Smooth muscle cell (in vitro differentiated cells): ENCODE measurements around the gene PRKCH. TPM values are rescaled to one million over a fixed set of nuclear protein-coding genes. Genes with fewer than 3 reads are reported as not detected.
A peak's percentile ranks its signal among the peaks of the same experiment; 100 is the strongest.

ENCODE experiments used
- DNase-seq: peaks from one replicate; lab custom pipeline; 2025; ENCODE audit not compliant: unreplicated experiment; lab: John Stamatoyannopoulos, UW
- H2AFZ ChIP-seq: fragments of 200-600 bp; sonication (generic); 2 replicates; pipeline ENCODE4 v1.6.0; 2016; ENCODE audit warnings: antibody characterized with exemption, low read depth, mild to moderate bottlenecking
- H3F3A ChIP-seq: fragments of 200-600 bp; sonication (generic); 2 replicates; pipeline ENCODE4 v1.6.0; 2017; ENCODE audit warnings: antibody characterized with exemption, low read depth
- H3K27ac ChIP-seq: fragments of 200-600 bp; sonication (generic); 2 replicates; pipeline ENCODE4 v1.5.1; 2016; ENCODE audit warnings: low read depth, mild to moderate bottlenecking
- H3K27me3 ChIP-seq: fragments of 200-600 bp; sonication (generic); 2 replicates; pipeline ENCODE4 v1.6.1; 2016; ENCODE audit warnings: low read depth, mild to moderate bottlenecking
- H3K36me3 ChIP-seq: fragments of 200-600 bp; sonication (generic); 2 replicates; pipeline ENCODE4 v1.5.1; 2016; ENCODE audit warnings: low read depth
- H3K4me1 ChIP-seq: fragments of 200-600 bp; sonication (generic); 2 replicates; pipeline ENCODE4 v1.5.1; 2016; ENCODE audit warnings: low read depth
- H3K4me2 ChIP-seq: fragments of 200-600 bp; sonication (generic); 2 replicates; pipeline ENCODE4 v1.6.0; 2016; ENCODE audit warnings: mild to moderate bottlenecking
- H3K4me3 ChIP-seq: fragments of 200-600 bp; sonication (generic); 2 replicates; pipeline ENCODE4 v1.5.1; 2016; ENCODE audit warnings: mild to moderate bottlenecking
- H3K79me2 ChIP-seq: fragments of 200-600 bp; sonication (generic); 2 replicates; pipeline ENCODE4 v1.6.0; 2016; ENCODE audit warnings: low read depth, mild to moderate bottlenecking
- H3K9ac ChIP-seq: fragments of 200-600 bp; sonication (generic); 2 replicates; pipeline ENCODE4 v1.6.0; 2016; ENCODE audit warnings: low read depth
- H3K9me3 ChIP-seq: fragments of 200-600 bp; sonication (generic); replicated peaks from 2 replicates; pipeline ENCODE4 v1.5.1; 2016; ENCODE audit warnings: low read depth
- H4K20me1 ChIP-seq: fragments of 200-600 bp; sonication (generic); 2 replicates; pipeline ENCODE4 v1.6.0; 2016; ENCODE audit warnings: low read depth
- CTCF ChIP-seq: fragments of 200-600 bp; sonication (generic); IDR thresholded peaks from 2 replicates; pipeline ENCODE4 v1.5.1; 2017; ENCODE audit warnings: borderline replicate concordance, mild to moderate bottlenecking, antibody characterized with exemption; ENCODE audit not compliant: insufficient read depth, poor library complexity, severe bottlenecking
- WGBS: methylation state at CpG from one replicate; pipeline ENCODE4 v1.1.7; 2016; ENCODE audit warnings: low lambda C conversion rate; 5-methylcytosine and 5-hydroxymethylcytosine counted together
- polyA plus RNA-seq: library from polyadenylated mRNA; unstranded; fragments of >200 nt; fragmentation: Nextera tagmentation; extraction: Ambion mirVana; gene quantifications from 2 replicates; pipeline ENCODE4 v1.2.1, GENCODE V29; 2016
- total RNA-seq: library from RNA; depleted of rRNA; stranded (reverse); fragments of >200 nt; gene quantifications from 2 replicates; pipeline ENCODE4 v1.2.3, GENCODE V29; 2014

The PRKCH gene
- total and polyA plus RNA-seq, 2 experiments from 2014 or later = 1.5 to 7.6 TPM

- no peak overlapping the region for H2AFZ ChIP-seq
- no peak overlapping the region for H3K4me2 ChIP-seq
These were observed 223.3 kb downstream of the PRKCH start for GRCh38 chr14:61544448-61545330.

GRCh38 chr14:61545726-61546455 is 224.5 kb downstream of the PRKCH start:
- no peaks in the 10 kb centered on the region for H4K20me1 ChIP-seq
- H2AFZ ChIP-seq = no peak overlapping the region
- WGBS = 87% methylated on average over 7 of the region's 7 CpGs

More at GRCh38 chr14:61544448-61545330, 223.3 kb downstream of the PRKCH start:
- no peaks in the 10 kb centered on the region for H4K20me1 ChIP-seq
- H3K4me3 ChIP-seq = no peak overlapping the region
- no peak overlapping the region for H3K9ac ChIP-seq
- H3K9me3 ChIP-seq = no peaks in the 10 kb centered on the region
- H3K79me2 ChIP-seq = no peaks in the 10 kb centered on the region
- 91% methylated on average over 14 of the region's 14 CpGs for WGBS
- DNase-seq = no peak
- H3K27me3 ChIP-seq = no peaks in the 10 kb centered on the region
- no peak for TF ChIP-seq CTCF
- no peak overlapping the region for H3K27ac ChIP-seq
- H3F3A ChIP-seq = peaks cover 16% of the 10 kb centered on the region
- no peaks in the 10 kb centered on the region for H3K36me3 ChIP-seq
- peaks cover 11% of the 10 kb centered on the region for H3K4me1 ChIP-seq

GRCh38 chr14:61547186-61548069 is 226.0 kb downstream of the PRKCH start:
- TF ChIP-seq CTCF = no peak
- H3K4me2 ChIP-seq = peak overlapping the region; percentile 75
- no peak overlapping the region for H3K4me3 ChIP-seq
- WGBS = 35% methylated on average over 14 of the region's 14 CpGs
- H3K27ac ChIP-seq = peak overlapping the region; percentile 98
- no peaks in the 10 kb centered on the region for H3K36me3 ChIP-seq
- H2AFZ ChIP-seq = peak overlapping the region; percentile 91
- no peaks in the 10 kb centered on the region for H4K20me1 ChIP-seq
- H3K9ac ChIP-seq = peak overlapping the region; percentile 77
- H3F3A ChIP-seq = peaks cover 16% of the 10 kb centered on the region
- H3K27me3 ChIP-seq = no peaks in the 10 kb centered on the region
- H3K79me2 ChIP-seq = no peaks in the 10 kb centered on the region
- DNase-seq = no peak
- peaks cover 11% of the 10 kb centered on the region for H3K4me1 ChIP-seq
- H3K9me3 ChIP-seq = no peaks in the 10 kb centered on the region

More at GRCh38 chr14:61545726-61546455, 224.5 kb downstream of the PRKCH start:
- Histone ChIP-seq H3K4me2 (no peak overlapping the region), H3K9me3 (no peaks in the 10 kb centered on the region), H3K4me3 (no peak overlapping the region), H3K36me3 (no peaks in the 10 kb centered on the region), H3K27ac (peak overlapping the region; percentile 98), H3F3A (peaks cover 16% of the 10 kb centered on the region), H3K27me3 (no peaks in the 10 kb centered on the region), H3K4me1 (peaks cover 11% of the 10 kb centered on the region), H3K9ac (no peak overlapping the region), H3K79me2 (no peaks in the 10 kb centered on the region)
- DNase-seq = no peak
- TF ChIP-seq CTCF = no peak
